KBM-7 (cell line): Measurements from ENCODE around the gene IQSEC3.
"Not testable (repeated sequence)": the region's sequence is repeated elsewhere in the genome, so short reads cannot be mapped to it uniquely, and the experiment has no call there.

Experiments used
- DNase-seq: peaks from one replicate; pipeline ENCODE4 v3.0.0-alpha.2; 2015
- in situ Hi-C: fragments of 300-500 bp; cut with MboI; formaldehyde crosslinking; loops from 2 replicates; pipeline ENCODE4 v1.14.3; 2020; ENCODE audit warnings: low sequenced_read_pairs, low pct_unique_long_range_greater_than_20kb, mixed read lengths

The IQSEC3 gene

DNA sequence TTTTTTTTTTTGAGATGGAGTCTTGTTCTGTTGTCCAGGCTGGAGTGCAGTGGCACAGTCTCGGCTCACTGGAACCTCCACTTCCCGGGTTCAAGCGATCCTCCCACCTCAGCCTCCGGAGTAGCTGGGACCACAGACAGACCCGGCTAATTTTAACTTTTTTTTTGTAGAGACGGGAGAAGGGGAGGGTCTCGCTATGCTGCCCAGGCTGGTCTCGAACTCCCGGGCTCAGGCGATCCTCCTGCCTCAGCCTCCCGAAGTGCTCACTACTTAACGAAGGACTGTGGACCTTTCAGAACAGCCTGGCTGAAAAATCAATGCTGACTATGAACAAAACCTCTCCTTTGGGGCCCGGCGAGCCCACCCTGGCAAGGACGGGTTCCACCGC is 136.5 kb downstream of the IQSEC3 start:
- in situ Hi-C loops, result no loop called here
- DNase-seq, result no peak

- in situ Hi-C loops, result no loop called here
- peak; percentile 29 for DNase-seq
Observed at GRCh38 chr12:203462-204260, 137.1 kb downstream of the IQSEC3 start.

- in situ Hi-C loops, result no loop called here
- DNase-seq, result no peak
Observed at GRCh38 chr12:204261-204678, 137.7 kb downstream of the IQSEC3 start.

DNA sequence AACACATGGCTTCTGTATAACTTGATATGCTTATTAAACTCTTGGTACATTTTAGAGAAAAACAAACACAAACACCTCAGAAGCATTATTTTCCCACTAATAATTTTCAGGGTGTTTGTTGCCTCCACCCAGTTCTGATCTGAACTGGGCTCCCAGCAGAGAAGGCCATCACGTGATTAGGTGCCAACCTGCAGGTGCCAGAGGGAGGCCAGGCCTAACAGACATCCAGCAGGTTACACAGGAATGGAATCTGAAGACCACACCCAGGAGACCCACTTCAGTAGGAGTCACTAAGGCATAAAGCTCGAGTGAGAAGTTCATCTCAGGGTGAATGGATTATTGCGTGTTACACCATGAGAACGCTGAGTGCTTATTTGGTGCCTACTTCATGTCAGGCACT is 138.5 kb downstream of the IQSEC3 start:
- no peak for DNase-seq
- in situ Hi-C loops, result no loop called here

DNA sequence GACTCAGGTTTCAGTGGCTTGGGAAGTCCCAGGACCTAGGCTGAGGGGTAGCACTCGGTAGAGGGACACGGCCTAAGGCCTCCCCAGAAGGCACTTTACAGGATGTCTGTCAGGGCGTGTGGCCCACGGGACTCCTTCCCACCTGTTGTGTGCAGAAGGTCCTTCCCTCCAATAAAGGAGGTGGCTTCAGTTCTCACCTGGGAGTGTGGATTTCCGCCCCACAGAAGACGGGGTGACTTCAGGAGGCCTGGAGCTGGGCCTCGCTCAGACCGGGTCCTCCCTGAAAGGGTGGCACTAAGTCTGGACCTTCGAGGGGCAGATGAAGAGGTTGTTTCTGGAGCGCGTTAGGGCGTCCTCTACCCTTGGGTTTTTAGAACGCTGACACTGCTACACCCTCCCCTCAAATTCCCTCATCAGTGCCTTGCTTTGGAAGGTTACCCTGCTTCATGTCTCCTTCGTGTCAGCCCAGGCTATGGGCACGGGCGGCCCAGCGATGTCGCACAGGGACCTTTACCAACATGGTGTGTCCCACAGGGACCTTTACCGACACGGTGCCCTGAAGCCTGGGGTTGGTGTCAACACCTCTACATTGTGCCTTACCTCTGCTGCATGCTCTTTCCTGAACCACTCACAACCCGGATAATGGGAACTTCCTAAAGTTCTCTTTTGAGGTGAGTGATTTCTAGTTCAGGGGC is 140.3 kb downstream of the IQSEC3 start:
- in situ Hi-C loops, result no loop called here

DNA sequence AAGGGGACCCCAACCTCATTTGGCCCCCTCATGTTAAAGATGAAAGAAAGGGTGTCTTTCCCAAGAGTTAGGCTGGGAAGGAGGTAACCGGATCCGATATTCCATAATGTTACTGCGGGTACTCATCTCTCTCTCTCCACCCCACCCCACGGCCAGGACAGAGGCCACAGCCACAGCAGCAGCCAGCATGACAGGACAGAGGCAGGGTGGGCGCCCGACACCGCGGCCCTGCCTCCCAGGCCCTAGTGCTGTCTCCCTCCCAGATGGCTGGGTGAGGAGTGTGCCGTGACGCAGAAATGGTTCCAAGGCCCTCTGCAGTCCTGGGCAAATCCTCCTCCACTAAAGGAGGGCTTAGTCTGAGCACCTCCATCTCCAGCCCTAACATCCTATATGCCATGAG is 141.2 kb downstream of the IQSEC3 start:
- no peak for DNase-seq
- in situ Hi-C loops, result no loop called here

More for the DNA sequence above, 140.3 kb downstream of the IQSEC3 start:
- no peak for DNase-seq

- DNase-seq, result no peak
- in situ Hi-C loops, result no loop called here
Observed at GRCh38 chr12:208813-209212, 142.2 kb downstream of the IQSEC3 start.

DNA sequence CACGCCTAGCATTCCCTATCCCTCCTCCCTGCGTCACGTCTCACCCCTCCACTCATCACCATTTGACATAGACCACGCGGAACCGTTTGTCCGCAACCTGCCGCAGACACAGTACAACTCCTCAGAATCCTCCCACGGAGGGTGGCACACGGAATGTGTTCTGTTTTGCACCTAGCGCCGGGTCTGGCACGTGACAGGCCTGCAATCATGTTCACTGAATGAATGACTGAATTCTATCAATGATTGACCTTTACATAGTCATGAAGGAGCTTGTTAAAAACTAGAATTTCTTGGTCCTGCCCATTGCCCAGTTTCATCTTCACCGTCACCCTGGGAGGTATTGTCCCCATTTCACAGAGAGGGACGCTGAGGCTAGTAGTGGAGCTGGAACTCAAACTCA is 142.7 kb downstream of the IQSEC3 start:
- DNase-seq, result no peak
- in situ Hi-C loops, result no loop called here

GRCh38 chr12:209851-210250 is 143.3 kb downstream of the IQSEC3 start:
- DNase-seq, result no peak
- in situ Hi-C loops, result no loop called here

DNA sequence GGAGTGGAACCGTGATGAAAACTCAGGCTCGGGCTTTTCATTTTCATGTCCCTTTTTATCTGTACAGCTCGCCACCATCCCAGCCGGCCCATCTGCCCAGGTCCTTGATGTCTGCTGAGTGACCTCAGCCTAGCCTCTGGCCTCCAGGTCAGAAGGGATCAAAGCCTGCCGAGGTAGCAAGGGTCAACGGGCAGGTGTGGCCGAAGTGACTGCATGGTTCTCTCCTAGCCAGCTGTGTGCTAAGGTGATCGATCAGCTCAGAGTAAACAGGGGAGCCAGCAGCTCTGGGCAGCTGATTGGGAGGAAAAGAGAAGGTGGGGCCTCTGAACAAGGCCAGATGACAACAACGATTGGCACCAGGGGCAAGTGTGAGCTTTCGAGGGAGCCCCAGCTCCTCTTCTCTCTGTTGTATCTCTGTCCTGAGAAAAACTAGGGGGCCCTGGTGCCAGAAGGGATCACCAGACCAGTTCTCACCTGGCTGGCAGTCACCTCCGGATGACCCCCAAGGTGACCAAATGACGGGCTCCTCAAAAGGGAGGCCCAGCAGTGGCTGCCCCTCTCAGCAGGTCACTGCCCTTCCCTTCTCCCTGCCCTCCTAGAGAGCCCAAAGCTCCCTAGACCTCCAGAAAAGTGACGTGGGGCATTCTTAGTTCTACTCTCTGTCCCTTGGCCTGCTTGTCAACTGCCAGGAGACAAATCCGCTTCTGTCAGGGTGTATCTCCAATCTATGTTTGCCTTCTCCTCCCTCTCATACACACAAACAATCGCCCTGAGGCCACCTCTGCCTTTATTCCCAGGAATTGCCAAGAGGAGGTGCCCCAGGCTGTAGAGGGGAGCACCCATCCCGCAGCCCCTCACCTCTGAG is 143.9 kb downstream of the IQSEC3 start:
- DNase-seq, result no peak
- in situ Hi-C loops, result no loop called here

DNA sequence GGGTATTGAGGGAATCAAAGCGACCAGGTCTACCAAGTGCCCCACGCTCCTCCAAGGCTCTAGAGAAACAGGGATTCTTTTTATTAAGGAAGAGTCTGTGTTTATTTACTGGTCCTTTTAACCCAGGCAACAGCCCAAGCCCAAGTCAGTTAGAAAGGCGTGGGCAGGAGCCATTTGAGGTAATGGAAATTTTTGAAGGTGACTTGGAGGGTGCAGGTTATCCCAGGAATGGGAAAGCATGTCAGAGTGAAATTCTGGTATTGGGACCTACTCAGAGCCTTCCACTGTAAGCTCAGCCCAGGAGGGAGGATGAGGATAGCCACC is 144.5 kb downstream of the IQSEC3 start:
- in situ Hi-C loops, result no loop called here
- no peak for DNase-seq

DNA sequence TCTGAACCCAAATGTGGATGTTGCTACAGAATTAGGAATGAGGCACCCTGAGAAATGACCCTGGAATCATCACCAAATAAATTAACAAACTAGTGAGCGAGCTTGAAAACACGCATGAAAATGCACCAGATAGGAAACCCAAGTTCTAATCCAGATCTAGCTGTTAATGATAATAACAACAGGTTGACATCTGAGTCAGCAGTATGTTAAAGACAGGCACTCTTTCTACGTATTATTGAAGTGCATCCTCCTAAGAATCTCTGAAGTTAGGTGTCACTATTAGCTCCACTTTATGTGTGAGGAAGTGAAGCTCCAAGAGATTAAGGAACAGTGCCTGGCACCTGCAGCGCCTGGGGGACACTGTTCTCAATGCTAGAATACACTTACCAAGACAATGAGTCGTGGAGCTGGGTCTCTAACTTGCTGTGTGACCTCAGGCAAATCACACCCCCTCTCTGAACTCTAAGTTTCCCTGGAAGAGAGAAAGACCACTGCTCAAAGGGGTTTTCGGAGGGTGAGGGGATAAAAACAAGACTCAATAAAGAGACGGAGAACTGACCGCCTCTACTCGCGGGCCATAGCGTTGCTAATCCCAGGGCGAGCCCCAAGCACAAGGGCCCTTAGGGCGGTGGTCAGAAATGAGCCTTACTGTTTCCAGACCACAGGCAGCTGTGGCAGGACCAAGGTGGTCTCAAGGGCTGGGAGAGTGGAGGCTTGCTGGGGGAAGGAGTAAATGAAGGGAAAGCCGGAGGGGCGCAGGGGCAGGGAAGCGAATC is 145.3 kb downstream of the IQSEC3 start:
- no peak for DNase-seq
- in situ Hi-C loops, result no loop called here

GRCh38 chr12:212415-212714 is 145.8 kb downstream of the IQSEC3 start:
- in situ Hi-C loops, result no loop called here
- no peak for DNase-seq

DNA sequence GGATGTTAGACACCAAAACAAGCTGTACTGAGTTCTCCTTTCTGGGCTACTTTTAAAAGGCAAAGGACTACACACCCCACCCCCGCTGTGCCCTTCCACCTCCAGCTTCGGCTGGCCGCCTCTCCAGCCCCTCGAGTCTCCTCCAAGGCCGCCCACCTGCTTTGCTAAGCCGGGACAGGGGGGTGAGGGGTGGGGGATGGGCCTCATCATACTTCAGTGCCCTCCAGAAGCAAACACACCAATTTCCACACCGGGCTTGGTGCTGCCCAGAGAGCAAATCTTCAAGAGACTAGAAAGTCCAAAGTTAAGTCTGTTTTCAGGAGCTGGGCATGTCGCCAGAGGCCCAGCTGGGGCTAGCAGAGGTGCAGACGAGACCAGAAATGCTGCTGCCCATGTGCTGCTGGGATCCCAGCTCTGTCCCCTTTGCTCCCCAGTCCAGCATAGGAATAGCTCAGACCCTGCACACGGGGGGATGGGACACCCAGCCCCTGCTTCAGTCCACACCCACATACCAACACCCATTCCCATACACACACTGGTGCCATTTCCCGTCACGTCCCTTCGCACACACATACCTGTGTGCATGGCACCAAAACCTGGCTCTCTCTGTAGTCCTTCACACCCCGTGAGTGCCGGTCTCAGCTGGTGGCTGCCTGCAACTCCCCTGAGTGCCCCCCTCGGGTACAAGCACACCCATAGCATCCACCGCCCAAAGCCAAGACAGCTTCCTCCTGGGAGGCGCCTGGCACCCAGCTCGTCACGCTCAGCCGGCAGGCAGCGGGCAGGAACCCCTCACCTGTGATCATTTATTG is 146.4 kb downstream of the IQSEC3 start:
- no peak for DNase-seq
- in situ Hi-C loops, result no loop called here

DNA sequence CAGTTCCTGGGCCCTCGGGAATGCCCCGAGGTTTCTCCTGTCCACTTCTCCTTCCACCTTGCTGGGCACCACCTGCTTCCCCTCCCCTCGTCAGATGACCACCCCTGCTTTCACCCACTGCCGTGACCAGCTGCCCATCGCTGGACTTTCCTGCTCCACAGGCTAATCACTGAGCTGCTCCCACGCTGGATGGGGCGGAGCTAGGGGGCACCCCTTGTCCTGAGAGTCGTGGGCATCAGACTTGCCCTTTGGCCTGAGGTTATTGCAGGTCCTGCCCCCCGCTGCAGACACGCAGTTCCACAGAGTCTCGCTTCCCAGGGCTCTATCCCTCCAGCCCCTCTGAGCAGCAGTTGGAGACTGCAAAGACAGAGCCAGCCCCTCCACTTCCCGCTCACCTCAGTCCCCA is 147.0 kb downstream of the IQSEC3 start:
- DNase-seq, result no peak
- in situ Hi-C loops, result no loop called here

DNA sequence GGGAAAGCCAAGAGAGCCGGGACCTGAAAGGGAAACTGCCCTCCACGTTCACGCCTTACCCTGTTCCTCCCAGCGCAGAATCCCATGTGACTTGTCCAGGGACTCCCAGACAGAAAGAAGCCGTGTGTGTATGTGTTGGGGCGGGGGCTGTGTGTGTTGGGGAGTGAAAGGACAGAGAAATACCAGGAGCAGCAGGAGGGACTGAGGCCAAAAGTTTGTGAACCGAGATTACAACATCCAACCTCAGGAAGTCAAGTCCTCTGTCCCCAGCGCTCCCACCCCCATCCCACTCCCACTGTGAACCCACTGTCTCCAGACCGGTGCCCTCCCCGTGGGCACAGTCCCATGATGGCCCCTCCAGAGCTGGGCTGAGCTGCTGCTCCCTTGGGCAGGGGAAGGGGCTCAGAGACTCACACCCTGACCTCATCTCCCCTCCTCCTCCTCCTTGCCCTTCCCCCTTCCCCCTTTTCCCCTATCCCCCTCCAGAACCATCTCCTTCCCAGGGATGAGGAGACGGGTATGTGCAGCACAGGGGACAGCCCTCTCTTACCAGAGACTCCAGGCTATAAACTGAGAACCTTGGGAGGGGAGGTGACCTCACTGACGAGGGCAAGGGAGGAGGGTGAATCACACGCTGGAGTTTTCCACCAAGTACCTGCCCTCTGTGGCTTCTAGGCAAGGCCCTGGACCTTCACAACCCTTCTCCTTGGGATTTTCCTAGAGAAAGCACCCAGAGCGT is 147.6 kb downstream of the IQSEC3 start, which contains the start of gene SLC6A12:
Gene SLC6A12 (minus strand): TSS at position 155 of the 739 bp plus-strand sequence. CDS start 4,171 bp downstream, outside the sequence.
- no peak for DNase-seq
- in situ Hi-C loops, result no loop called here

- no peak for DNase-seq
- in situ Hi-C loops, result no loop called here
Observed at GRCh38 chr12:215116-215515, 148.5 kb downstream of the IQSEC3 start.

DNA sequence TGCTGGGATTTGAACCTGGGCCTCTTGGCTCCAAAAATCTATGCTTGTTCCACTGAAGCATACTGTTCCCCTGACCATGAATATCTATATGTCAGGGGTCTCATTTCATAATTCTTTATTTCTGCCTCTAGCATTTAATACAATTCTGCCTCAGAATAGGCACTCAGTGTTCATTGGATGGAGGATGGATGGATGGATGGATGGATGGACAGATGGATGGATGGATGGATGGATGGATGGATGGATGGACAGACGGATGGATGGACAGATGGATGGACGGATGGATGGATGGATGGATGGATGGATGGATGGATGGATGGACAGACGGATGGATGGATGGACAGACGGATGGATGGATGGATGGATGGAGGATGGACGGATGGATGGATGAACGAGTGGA is 150.5 kb downstream of the IQSEC3 start:
- in situ Hi-C loops, DNase-seq: not testable (repeated sequence)
